HG02973 (cell line): ENCODE data around the gene MAP3K5.

Source experiments
- ATAC-seq: cut with Tn5 transposase; IDR thresholded peaks from one replicate; pipeline ENCODE4 v1.9.1; 2021; ENCODE audit warnings: moderate library complexity; ENCODE audit not compliant: unreplicated experiment

The MAP3K5 gene

DNA sequence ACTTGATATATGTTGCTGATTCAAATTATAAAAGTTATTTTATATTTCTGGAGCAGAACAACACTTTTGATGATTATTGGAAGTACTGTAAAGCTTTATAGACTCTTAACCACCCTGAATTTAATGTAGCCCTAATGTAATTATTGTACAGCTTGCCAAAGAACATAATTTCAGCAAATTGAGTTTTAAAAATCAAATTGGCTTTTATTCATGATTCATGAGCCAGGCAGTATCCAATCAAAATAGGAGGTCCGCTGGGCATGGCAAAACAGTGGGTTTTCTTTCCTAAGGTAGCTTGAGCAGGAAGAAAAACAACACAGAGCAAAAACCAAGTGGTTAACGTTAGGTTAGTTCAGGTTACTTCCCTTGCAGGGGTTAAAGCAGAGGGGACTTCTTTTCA, 177.3 kb downstream of the MAP3K5 start:
- no peak for ATAC-seq

DNA sequence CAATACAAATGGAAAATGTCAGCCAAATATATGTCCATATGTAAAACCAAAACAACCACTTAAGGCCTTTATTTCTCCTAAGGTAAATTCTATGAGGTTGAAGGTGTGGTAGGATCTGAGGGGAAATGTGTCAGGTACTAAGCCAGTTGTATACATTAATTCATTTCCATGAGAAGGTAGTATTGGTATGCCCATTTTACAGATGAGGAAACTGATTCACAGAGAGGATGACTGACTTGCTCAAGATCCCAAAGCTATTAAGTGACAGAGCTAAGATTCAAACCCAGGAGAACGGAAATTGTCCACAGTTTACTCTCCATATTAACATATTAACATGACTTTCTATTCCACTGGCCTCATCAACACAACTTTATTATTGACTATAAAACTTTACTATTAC, 177.9 kb downstream of the MAP3K5 start:
- ATAC-seq, result no peak

DNA sequence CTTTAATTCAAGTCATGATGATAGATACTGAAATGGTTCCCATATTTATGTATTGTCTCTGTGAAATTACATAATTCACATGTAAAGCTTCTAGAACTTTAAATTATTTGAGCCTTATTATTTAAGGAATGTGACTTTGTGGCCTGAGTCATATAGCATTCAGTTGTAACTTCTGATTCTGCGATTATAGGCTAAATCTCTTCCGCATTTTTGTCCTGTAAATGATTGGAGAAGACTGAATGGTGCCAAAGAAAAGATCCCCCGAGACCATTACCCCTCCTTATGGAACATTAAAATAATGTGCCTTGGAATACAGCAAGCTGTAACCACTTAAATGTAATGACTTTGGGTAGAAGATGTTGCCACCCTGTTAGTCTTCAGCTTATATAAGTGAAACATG, 178.8 kb downstream of the MAP3K5 start:
- ATAC-seq, result no peak

DNA sequence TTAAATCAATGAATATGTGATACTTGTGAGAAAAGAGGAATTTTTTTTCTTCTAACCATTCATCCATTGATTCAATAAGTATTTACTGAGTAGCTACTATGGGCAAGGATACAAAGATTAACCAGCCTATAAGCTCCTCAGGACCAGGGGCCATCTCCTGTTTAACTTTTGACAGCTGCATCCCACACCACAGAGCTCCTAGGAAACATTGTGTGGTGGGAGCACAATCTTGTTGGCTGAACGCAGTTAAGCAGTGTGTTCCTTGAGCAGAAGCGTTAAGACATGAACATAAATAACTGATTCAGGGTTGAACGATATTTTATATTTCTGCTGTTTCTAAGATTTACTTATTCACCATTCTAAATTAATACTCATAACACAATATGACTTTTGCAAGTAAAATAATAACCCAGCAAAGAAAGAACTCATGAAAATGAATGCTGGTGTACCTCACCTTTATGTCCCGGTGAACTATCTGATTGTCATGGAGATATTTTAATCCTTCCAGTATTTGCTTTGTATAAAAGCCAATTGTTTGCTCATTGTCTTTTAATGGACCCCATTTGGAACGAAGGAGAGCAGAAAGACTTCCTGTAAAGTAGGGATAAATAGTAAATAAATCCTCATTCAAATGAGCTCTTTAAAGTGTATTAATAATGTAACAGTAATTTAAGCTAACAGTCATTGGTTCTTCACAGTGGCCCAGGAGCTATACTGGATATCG, 179.4 kb downstream of the MAP3K5 start:
- no peak for ATAC-seq

DNA sequence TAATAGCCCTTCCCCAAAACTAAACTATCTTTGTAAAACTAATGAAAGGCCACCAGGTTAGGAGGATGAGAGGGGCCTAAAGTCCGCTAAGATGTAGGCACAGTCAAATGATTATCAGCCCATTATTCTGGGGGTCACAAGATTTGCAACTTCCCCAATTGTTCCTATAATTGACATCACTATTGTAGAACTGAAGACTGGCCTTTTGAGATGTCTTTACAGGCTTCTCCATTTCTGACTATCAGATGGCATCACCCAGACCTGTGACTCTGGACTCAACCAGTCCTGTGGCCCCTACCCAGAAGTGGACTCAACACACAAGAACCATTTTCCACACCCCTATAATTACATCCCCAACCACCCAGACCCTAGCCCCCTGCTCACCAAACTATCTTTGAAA, 180.5 kb downstream of the MAP3K5 start:
- no peak for ATAC-seq

DNA sequence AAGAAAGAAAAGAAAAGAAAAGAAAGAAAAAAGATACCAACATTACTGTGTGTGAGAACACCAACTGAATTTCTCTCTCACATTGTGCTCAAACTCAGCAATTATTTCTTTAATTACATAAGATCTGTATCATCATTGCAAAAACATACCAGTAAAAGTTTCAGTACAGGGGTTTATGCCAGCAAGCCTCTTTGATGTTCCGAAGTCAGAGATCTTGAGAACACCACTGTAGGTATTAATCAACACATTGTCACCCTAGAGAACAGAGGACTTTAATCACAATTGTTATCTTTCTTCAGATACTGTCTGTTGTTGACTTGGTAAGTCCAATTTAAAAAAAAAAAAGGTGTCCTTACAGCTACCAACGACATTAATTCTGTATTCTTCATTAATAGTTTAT, 181.1 kb downstream of the MAP3K5 start:
- no peak for ATAC-seq

DNA sequence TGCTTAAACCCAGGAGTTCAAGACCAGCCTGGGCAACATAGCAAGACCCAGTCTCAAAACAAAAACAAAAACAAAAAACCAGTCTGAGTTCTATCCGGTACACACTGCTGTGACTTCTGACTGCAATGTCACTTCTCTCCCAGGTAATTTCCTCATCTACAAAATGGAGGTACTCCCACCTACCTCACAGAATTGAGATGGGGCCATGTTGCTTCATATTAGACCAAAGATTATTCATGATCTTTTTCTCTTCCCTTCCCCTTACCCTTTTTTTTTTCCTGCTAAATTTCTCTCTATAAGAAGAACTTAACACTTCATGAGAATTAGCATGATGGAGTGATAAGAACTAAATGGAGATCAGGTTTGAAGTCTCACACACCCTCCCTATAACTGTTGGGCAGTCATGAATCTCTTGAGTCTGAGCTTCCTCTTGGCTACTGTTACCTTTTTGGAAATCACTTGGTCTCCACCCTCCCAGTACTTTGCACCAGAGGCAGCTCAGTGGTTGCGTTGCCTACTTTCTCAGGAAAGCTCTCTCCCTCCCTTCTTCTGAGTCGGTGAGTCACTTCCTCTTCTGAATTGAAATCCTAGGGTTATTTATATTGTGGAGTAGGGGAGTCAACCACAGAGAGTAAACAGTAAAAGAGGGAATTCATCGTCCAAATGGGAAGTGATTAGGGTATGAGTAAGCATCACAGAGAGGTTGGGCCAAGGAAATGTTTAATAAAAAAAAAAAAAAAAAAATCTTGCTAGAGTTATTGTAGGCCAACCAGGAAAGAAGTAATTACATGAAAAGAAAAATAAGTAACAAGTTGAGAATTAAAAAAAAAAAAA, 182.2 kb downstream of the MAP3K5 start:
- ATAC-seq, result no peak

DNA sequence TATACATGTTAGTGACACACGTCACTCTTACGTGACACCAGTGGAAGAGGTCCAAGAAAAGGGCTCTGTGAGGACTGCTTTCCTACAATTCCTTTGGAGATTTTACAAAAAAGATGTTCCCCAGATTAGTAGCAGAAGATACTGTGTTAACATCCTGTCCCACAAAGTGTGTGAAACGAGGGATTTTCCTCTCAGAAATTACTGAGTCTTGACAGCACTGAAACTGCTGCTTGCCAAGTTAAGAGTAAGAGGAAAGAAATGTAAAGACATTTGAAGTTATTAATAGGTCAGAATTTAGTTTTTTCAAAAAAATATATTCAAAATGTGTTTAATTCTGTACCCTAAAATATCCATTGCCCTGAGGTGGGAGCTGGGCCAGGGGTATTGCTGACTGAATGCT, 183.3 kb downstream of the MAP3K5 start:
- ATAC-seq, result no peak

DNA sequence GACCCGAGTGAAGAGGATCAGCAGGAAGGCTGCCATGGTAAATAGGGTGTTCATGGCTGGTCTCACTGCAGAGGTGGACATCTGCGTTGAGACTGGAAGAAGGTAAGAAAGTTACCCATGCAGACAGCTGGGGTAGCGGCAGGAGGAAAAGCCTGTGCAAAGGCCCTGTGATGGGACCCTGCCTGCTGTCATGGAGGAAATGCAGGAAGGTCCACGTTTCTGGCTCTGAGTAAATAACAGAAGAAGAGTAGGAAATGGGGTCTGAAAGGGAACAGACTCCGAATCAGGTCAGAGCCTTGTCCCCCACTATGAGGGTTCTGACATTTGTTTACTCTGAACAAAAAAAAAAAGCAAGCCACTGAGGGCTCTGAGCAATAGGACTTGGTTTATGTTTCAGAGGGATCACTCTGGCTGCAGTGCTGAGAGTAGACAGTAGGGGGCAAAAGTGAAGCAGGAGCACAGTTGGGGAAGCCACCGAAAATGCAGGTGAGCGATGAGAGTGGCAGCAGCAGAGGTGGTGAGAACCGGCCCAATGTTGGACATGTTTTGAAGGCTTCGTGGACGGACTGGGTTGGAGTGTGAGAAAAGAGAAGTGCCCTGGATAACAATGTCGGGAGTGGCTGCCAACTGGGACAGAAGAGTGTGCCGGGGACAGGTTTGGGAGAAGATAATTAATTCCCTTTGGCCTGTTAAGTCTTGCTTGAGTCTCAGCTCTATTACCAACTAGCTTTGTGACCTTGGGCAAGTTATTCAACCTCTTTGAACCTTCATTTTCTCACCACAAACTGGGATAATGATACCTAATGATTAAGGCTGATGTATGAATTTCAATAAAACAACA, 184.1 kb downstream of the MAP3K5 start:
- ATAC-seq, result peak; percentile 91

DNA sequence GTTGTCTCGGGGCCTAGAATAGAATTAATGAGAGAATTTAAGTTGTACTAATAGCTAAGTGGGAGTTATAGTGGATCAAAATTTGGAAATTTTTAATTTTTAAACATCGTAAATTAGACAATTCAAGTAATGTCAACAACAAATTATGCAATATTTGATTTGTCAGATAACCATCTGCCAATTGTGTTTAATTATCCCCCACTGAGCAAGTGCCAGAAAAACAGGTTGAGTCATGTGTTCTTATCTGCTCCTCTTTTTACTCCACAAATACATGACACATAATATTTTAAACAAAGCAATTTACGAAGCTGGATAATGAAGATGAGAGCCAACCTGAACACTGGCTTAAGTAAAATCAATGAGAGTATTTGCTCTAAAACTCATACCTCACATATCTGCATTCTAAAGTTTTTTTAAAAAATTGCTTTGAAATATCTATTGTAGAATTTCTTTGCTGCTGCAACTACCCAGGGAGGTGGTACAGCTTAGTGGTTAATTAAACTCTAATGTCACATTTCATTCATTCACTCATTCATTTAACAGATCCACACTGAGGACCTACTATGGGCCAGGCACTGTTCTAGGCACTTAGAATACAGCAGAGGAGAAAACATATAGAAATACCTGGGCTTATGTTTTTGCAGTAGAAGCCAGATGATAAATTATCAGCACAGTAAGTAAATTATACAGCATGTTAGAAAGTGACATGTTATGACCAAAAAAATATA, 184.9 kb downstream of the MAP3K5 start:
- no peak for ATAC-seq

DNA sequence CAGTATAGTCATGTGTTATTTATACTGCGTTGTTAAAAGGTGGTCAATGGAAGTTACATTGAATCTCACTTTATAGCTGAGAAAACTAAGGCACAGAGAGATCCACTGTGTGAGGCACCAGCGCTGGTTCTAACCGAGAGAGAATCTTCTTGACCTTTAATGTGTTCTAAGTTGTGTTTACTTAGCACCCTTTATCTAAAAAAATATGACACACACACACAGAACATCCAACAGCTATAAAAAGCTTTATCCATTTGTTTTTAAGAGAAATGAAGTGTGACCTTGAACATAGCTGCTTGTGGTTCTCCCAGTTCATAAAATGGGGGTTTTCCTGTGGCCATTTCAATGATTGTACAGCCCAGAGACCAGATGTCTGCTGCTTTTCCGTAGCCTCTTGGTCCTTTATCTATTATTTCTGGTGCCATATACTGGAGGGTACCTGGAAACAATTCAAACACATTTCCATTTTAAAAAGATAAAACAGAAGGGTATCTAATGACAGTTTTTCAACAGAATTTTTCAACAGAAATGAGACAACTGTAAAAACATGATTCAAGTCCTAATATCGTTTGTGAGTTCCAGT, 187.3 kb downstream of the MAP3K5 start:
- no peak for ATAC-seq

DNA sequence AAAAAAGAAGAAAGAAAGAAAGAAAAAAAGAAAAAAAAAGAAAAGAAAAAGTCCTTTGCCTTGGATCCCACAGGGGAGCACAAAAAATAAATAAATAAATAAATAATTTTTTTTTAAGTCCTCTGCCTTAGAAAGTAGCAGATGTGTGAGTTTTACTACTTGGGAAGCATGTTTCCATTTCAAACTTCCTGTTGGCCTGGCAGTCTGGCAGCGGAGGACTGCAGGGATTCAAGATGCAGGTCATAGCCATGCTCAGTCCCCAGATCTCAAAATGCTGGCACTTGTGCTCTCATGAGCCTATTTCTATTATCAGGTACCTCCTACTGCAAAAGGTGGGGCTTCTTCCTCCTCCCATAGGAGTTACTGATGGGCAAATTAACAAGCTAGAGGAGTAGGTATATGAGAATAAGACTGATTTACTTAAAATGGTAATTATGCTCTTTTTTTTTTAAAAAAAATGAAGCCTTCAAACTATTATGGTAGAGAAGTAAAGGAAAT, 187.9 kb downstream of the MAP3K5 start:
- no peak for ATAC-seq

DNA sequence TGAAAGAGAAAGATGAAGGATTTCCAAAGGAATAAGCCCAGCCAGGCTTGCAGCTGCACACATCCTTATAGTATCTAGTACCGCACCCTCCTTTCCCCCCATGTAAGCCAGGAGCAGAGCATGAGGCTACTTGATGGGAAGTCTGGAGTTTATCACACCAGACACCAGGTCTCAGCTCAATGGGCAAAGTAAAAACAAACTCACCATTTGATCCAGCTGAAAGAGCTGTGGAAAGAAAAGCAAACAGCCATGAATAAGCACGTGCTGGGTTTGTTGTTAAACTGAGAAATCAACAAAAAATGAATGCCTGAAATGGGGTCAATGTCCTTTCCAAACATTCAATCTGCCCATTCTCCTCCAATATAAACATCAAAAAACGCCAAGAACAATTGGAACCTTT, 191.5 kb downstream of the MAP3K5 start:
- ATAC-seq, result no peak

DNA sequence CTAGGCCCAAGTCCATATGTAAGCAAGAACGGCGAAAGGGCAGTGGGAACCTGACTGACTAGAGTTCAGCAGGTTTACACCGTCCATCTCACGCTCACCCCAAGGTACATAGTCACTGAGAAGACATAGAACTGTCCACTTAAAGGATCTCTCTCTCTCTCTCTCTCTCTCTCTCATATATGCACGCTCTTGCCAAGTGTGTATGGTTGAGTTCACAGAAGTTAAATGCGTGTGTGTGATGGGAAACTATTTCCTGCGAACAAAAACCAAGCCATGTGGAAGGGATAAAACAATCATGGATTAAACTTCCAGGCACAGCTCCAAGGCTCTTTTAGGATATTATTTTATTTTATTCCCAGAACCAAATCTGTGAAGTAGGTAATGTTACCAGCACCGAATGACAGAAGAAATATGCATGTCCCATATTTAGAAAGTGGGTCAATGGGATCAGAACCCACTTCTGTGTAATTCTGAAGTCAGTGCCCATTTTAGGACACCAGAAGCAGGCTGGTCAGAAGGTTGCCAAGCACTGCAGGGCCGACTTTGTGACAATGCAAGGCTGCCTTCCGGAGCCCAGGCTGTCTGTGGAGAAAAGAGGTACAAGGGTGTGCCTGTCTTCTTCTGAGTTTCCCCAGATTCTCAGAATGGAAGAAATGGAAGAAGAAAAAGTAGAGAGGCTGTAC, 192.8 kb downstream of the MAP3K5 start:
- no peak for ATAC-seq

DNA sequence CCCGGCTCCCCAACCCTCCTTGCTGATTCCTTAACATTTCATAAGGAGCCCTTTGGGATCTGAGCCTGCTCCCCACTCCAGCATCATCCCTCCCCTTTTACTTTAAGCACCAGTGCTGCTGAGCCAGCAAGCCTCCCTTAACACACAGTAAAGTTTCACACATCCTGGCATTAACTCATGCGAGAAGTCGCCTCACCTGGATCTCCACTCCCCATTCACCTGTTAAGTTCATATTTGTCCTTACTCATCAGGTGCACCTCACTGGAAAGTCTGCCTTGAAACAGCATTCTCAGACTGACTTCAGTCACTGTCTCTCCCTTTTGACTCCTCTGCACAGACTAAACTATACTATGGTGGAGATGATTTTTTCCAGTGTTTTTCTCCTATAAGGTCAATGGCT, 194.2 kb downstream of the MAP3K5 start:
- ATAC-seq, result no peak

DNA sequence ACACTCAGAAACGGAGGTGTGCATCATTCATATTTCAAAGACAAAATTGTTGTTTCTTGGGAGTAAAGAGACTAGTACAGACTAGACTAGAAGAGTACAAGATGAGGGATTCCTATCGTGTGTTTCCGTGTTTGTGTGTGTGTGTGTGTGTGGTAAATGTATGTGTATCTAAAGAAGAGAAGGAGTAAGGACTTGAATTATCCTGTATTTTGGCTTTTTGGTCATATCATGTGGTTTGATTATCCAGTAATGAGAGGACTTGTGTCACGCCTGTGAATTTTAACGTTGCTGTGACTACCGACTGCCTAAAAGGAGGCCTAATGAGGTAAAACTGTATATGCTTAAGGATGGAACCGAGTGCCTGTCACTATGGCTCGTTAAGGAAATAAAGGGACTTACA, 197.6 kb downstream of the MAP3K5 start:
- ATAC-seq, result no peak

DNA sequence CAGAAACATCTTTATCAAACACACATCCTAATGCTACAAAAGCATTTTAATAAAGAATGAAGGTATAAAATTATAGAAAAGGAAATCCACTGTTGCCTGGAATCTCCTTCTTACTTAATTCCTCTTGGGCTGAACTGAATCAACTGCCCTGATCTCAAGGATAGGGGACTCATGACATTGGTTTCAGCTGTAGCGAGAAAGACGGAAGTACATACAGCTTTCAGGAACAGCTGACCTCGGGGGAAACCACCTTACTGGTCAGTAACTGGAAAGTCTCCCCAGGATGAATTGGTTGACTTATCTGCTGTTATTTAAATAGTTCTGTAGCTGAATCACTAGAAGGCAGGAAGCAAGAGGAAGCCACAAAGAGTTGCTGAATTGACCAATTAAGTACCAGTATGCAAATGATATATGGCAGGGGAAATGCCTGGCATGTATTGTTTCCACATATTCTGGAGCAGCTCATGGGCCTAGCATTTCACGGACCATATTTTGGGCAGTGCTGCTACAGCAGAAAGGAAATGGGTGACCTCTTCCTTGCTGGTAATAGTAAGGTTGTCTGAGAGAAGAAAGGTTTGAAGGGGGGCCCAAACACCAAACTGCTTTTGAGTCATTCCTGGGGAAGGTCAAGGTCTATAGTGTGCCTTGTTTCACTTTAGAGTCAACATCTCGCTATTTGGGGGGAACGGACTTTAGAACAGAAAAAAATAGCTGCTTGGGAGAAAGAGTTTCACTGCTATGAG, 198.4 kb downstream of the MAP3K5 start:
- ATAC-seq, result peak; percentile 95

DNA sequence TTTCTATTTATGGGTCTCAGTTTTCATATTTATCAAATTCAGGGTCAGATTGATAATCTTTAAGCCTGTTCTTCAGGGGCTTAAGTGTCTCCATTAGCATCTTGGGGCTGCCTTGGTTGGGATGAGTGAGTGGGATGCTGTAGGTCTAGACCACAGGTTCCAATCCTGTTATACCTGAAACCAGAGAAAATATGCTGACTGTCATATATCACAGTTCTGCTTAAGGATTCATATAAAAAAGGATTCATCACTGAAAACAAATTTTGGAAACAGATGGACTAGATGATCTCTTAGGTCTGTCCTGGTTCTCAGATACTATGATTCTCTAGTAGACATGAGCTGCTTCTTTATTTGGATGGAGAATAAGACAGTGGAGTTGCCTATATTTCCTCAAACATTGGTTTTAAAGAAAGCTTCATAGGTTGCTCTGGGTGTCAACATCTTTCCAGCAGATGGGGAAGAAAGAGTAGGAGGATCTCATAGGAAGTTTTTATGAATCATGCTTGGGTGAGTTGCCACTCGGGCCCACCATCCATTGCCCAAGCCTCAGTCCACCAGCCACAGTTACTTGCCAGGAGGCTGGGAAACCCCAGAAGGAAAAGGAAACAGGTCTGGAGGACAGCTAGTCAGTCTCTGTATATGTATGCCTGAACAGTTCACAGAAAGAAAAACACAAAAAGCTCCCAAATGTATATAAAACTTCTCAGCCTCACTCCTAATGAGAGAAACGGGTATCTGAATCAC, 199.2 kb downstream of the MAP3K5 start:
- no peak for ATAC-seq
